HepG2 (cell line): ENCODE data around the gene P2RY6. TPM values are rescaled to one million over a fixed set of nuclear protein-coding genes. Genes with fewer than 3 reads are reported as not detected.

Experiments used
- CBX2 ChIP-seq, 2 experiments: fragments of 200-600 bp in 1 of 2; sonication (generic); formaldehyde crosslinking in 1 of 2; IDR thresholded peaks; 2 replicates each; pipeline versions ENCODE4 v1.7.0 to v1.8.1; 2018 to 2022; ENCODE audit warnings: low read depth in 2 of 2, low read length in 1 of 2, mild to moderate bottlenecking in 1 of 2, missing genetic modification reagents in 1 of 2
- CERS6 ChIP-seq: sonication (generic); formaldehyde crosslinking; IDR thresholded peaks from 2 replicates; pipeline ENCODE4 v1.5.0; 2020; ENCODE audit warnings: missing genetic modification reagents
- HDAC2 ChIP-seq: sonication (generic); formaldehyde crosslinking; IDR thresholded peaks from 2 replicates; pipeline ENCODE4 v1.4.0; 2020; ENCODE audit warnings: missing genetic modification reagents
- HOMEZ ChIP-seq: IDR thresholded peaks from 2 replicates; pipeline ENCODE4 v1.6.1; 2016; ENCODE audit warnings: low read depth
- NFKB2 ChIP-seq: sonication (generic); formaldehyde crosslinking; IDR thresholded peaks from 2 replicates; pipeline ENCODE4 v1.4.0; 2020; ENCODE audit warnings: missing genetic modification reagents, borderline replicate concordance
- RBAK ChIP-seq: sonication (generic); formaldehyde crosslinking; IDR thresholded peaks from 2 replicates; pipeline ENCODE4 v1.5.1; 2020; ENCODE audit warnings: mild to moderate bottlenecking, missing genetic modification reagents
- RBM22 ChIP-seq: fragments of 200-400 bp; formaldehyde crosslinking; optimal IDR thresholded peaks from 2 replicates; pipeline ENCODE3; 2017; ENCODE audit warnings: mild to moderate bottlenecking, low read length, moderate library complexity
- RFXAP ChIP-seq: sonication (generic); formaldehyde crosslinking; IDR thresholded peaks from 2 replicates; pipeline ENCODE4 v1.4.0; 2020; ENCODE audit warnings: missing genetic modification reagents, borderline replicate concordance
- TAF1 ChIP-seq: sonication (generic); formaldehyde crosslinking; IDR thresholded peaks from 2 replicates; pipeline ENCODE4 v1.4.0; 2020; ENCODE audit warnings: missing genetic modification reagents
- USF2 ChIP-seq, 2 experiments: sonication (generic) in 1 of 2; formaldehyde crosslinking in 1 of 2; IDR thresholded peaks; 2 replicates each; pipeline versions ENCODE4 v1.5.1 to v1.6.1; 2011 to 2020; ENCODE audit warnings: borderline replicate concordance in 1 of 2, low read depth in 1 of 2, low read length in 1 of 2, mild to moderate bottlenecking in 1 of 2, missing genetic modification reagents in 1 of 2, moderate library complexity in 1 of 2
- ZFP62 ChIP-seq: sonication (generic); formaldehyde crosslinking; IDR thresholded peaks from 2 replicates; pipeline ENCODE4 v1.4.0; 2020; ENCODE audit warnings: missing genetic modification reagents
- ZMAT5 ChIP-seq: sonication (generic); formaldehyde crosslinking; IDR thresholded peaks from 2 replicates; pipeline ENCODE4 v1.5.0; 2020; ENCODE audit warnings: mild to moderate bottlenecking, low read depth, missing genetic modification reagents, borderline replicate concordance
- ZNF274 ChIP-seq: sonication (generic); formaldehyde crosslinking; IDR thresholded peaks from 2 replicates; pipeline ENCODE4 v1.5.1; 2020; ENCODE audit warnings: mild to moderate bottlenecking, missing genetic modification reagents
- ZNF292 ChIP-seq: sonication (generic); formaldehyde crosslinking; IDR thresholded peaks from 2 replicates; pipeline ENCODE4 v1.8.1; 2022; ENCODE audit warnings: mild to moderate bottlenecking, low read depth, missing genetic modification reagents, borderline replicate concordance
- ZNF34 ChIP-seq: sonication (generic); formaldehyde crosslinking; IDR thresholded peaks from 2 replicates; pipeline ENCODE4 v1.4.0; 2020; ENCODE audit warnings: mild to moderate bottlenecking, missing genetic modification reagents, borderline replicate concordance
- ZNF362 ChIP-seq: sonication (generic); formaldehyde crosslinking; IDR thresholded peaks from 2 replicates; pipeline ENCODE4 v1.4.0; 2020; ENCODE audit warnings: missing genetic modification reagents, mild to moderate bottlenecking, borderline replicate concordance
- ZNF839 ChIP-seq: sonication (generic); formaldehyde crosslinking; IDR thresholded peaks from 2 replicates; pipeline ENCODE4 v1.4.0; 2020; ENCODE audit warnings: missing genetic modification reagents, mild to moderate bottlenecking, borderline replicate concordance
- ZNF841 ChIP-seq: sonication (generic); formaldehyde crosslinking; IDR thresholded peaks from 2 replicates; pipeline ENCODE4 v1.8.1; 2023; ENCODE audit warnings: missing genetic modification reagents, borderline replicate concordance
- ZNF883 ChIP-seq: sonication (generic); formaldehyde crosslinking; IDR thresholded peaks from 2 replicates; pipeline ENCODE4 v1.5.1; 2020; ENCODE audit warnings: mild to moderate bottlenecking, missing genetic modification reagents; ENCODE audit errors: not compliant biosample characterization
- ZSCAN9 ChIP-seq: IDR thresholded peaks from 2 replicates; pipeline ENCODE4 v1.6.1; 2016; ENCODE audit warnings: borderline replicate concordance
- polyA plus RNA-seq, 8 experiments: library from polyadenylated mRNA; depleted of rRNA in 3 of 8; stranded (reverse) in 7 of 8; unstranded in 1 of 8; fragments of >200 nt; fragmentation: Illumina TruSeq in 4 of 8; extraction: Trizol in 4 of 8; gene quantifications; 2 replicates each; pipeline versions ENCODE4 v1.2.1 to v1.2.3, GENCODE V29; 2011 to 2016; ENCODE audit warnings: low read depth in 4 of 8, missing spikeins in 1 of 8, mixed read lengths in 1 of 8; ENCODE audit not compliant: insufficient read depth in 1 of 8
- total RNA-seq, 5 experiments: library from RNA; depleted of rRNA; stranded (reverse); fragments of >200 nt; fragmentation: Illumina TruSeq; extraction: Trizol; gene quantifications; 2 replicates each; pipeline ENCODE4 v1.2.3, GENCODE V29; 2016; ENCODE audit warnings: low read depth in 1 of 5

P2RY6 gene
- total and polyA plus RNA-seq, 2 of the 13 experiments (the other 11 are each of a cell fraction or from before 2014, with no cell fraction given) = 0.09 to 0.29 TPM

- TF ChIP-seq HOMEZ (peak; percentile 36; the same call in 1 of the 2 replicates), RBAK (CRISPR knock-in tag) (no peak), ZNF292 (0 out of 2 replicates have a peak, but pooled peaks have one; percentile 31), ZNF839 (no peak), RBM22 (no peak), ZSCAN9 (peak; percentile 49; the same call in 1 of the 2 replicates), CERS6 (no peak), ZNF362 (no peak), HDAC2 (CRISPR knock-in tag) (no peak), RFXAP (no peak), ZNF274 (CRISPR knock-in tag) (no peak; the same call in 1 of the 2 replicates), ZMAT5 (CRISPR knock-in tag) (no peak), USF2 (IDR thresholded peaks at IDR 0.05; ENCODE audit: low read depth, low read length) (no peak), USF2 (CRISPR knock-in tag; IDR thresholded peaks at IDR 0.05; ENCODE audit: borderline replicate concordance) (no peak), ZNF883 (CRISPR knock-in tag) (peak; percentile 61), ZNF34 (CRISPR knock-in tag) (no peak), ZNF841 (CRISPR knock-in tag) (no peak), TAF1 (CRISPR knock-in tag) (peak; percentile 31; the same call in 1 of the 2 replicates), CBX2 (IDR thresholded peaks at IDR 0.05; ENCODE audit: low read depth, low read length) (no peak), CBX2 (CRISPR knock-in tag; IDR thresholded peaks at IDR 0.05; ENCODE audit: low read depth) (peak; percentile 36; the same call in 1 of the 2 replicates), ZFP62 (CRISPR knock-in tag) (no peak), NFKB2 (CRISPR knock-in tag) (peak; percentile 66; the same call in 1 of the 2 replicates)
Observed at GRCh38 chr11:73242251-73243092, 29.7 kb upstream of the P2RY6 start (continued).
